Right lobe of liver (tissue), 4 donors: ENCODE results near the gene COL9A1.

Source experiments
- POLR2A ChIP-seq: fragments of 450-650 bp; IDR thresholded peaks from one replicate; pipeline ENCODE4 v1.6.1; 2017; ENCODE audit warnings: antibody characterized with exemption, mild to moderate bottlenecking
- TF ChIP-seq, protein P1 (sequence below), 4 donors: fragments of 200-600 bp in 3 of 4; fragments of 450-650 bp in 1 of 4; IDR thresholded peaks; one replicate each; pipeline versions ENCODE4 v1.5.1 to v1.8.0; 2016 to 2022; ENCODE audit warnings: antibody characterized with exemption in 4 of 4, mild to moderate bottlenecking in 2 of 4
- donor health status: DM: no; HTN: no; CAD: no.
- donor health status: DM: no; HTN: no; CAD: no.
- donor health status: DM: no; HTN: yes; CAD: no.

DNA sequence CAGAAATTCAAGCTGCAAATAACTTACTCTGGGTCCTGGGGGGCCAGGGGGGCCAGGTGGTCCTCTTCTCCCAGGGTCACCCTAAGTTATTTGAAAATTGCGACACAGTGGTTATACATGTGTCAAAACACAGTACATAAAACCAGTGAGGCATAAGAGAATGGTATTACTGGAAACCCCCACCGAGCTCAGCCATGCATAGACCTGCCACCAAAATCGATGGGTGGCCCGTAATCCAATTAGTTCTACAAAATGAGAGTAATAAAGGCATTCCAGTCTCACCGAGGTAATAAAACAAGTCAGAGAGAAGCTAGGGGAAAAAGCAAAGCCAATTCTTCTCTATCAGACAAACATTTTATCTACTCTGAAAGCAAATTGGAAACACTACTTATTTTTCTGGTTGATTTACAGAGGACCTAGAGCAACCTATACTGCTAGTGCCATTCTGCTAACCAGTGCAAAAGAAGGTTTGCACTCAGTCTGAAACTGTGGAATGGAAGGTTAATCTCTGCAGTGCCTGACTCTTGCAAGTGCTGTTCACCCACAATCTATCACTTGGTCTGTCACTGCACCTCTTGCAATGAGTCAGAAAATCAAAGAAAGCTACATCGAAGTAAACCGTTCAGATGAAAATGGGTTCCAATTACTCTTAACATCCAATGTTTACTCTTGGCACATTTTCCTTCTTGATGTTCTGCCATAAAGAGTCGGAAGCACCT, 32.4 kb downstream of the COL9A1 start:
- no peak for TF ChIP-seq POLR2A
- TF ChIP-seq, protein P1, sequence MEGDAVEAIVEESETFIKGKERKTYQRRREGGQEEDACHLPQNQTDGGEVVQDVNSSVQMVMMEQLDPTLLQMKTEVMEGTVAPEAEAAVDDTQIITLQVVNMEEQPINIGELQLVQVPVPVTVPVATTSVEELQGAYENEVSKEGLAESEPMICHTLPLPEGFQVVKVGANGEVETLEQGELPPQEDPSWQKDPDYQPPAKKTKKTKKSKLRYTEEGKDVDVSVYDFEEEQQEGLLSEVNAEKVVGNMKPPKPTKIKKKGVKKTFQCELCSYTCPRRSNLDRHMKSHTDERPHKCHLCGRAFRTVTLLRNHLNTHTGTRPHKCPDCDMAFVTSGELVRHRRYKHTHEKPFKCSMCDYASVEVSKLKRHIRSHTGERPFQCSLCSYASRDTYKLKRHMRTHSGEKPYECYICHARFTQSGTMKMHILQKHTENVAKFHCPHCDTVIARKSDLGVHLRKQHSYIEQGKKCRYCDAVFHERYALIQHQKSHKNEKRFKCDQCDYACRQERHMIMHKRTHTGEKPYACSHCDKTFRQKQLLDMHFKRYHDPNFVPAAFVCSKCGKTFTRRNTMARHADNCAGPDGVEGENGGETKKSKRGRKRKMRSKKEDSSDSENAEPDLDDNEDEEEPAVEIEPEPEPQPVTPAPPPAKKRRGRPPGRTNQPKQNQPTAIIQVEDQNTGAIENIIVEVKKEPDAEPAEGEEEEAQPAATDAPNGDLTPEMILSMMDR (IDR thresholded peaks at IDR 0.05): no peak
